GM23248 (cell line): ENCODE measurements around the gene TMX1.

Experiments
- EZH2 ChIP-seq: fragments of 200-600 bp; sonication (generic); IDR thresholded peaks from 2 replicates; pipeline ENCODE4 v1.6.1; 2018; ENCODE audit warnings: antibody characterized with exemption, mild to moderate bottlenecking; ENCODE audit not compliant: insufficient read depth, poor library complexity, severe bottlenecking
- EZH2phosphoT487 ChIP-seq: fragments of 200-600 bp; sonication (generic); IDR thresholded peaks from 2 replicates; pipeline ENCODE4 v1.6.1; 2018; ENCODE audit warnings: antibody characterized with exemption, moderate library complexity, mild to moderate bottlenecking, low read depth; ENCODE audit not compliant: insufficient read depth

DNA sequence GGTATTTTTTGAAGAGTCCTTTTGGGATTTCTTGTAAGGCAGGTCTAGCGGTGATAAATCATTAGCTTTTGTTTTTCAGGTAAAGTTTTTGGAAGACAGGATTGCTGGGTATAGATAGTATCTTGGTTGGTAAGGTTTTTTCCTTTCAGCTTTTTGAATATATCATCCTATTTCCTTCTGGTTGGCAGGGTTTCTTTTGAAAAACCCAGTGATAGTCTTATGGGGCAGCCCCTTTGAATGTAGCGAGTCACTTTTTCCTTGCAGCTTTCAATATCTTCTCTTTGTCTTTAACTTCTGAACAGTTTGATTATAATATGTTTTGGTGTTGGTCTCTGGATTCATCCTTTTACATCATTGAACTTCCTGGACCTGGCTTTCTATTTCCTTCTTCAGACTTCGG, 20.2 kb downstream of the TMX1 start:
- TF ChIP-seq EZH2phosphoT487 (no peak), EZH2 (no peak)
